Measurements from ENCODE around the gene REM1.

- TF ChIP-seq CTCF (IDR thresholded peaks at IDR 0.05) (no peak), POLR2AphosphoS5 (IDR thresholded peaks at IDR 0.05) (no peak)
Measured at GRCh38 chr20:31475472-31476293, 595 bp downstream of the REM1 start.
